Neural progenitor cell (in vitro differentiated cells): ENCODE data around the gene SLC46A3. TPM values are rescaled to one million over a fixed set of nuclear protein-coding genes. Genes with fewer than 3 reads are reported as not detected.
"Not testable (repeated sequence)": the region's sequence is repeated elsewhere in the genome, so short reads cannot be mapped to it uniquely, and the experiment has no call there.

Source experiments
- DNase-seq: peaks from one replicate; pipeline ENCODE4 v3.0.0-alpha.2; 2016; ENCODE audit warnings: low spot score
- H2AFZ ChIP-seq: fragments of 200-600 bp; sonication (generic); replicated peaks from 2 replicates; pipeline ENCODE4 v1.6.1; 2016; ENCODE audit warnings: antibody characterized with exemption
- H3F3A ChIP-seq: fragments of 200-600 bp; sonication (generic); 2 replicates; pipeline ENCODE4 v1.6.1; 2016; ENCODE audit warnings: antibody characterized with exemption, low read depth
- H3K27ac ChIP-seq: fragments of 200-600 bp; sonication (generic); 2 replicates; pipeline ENCODE4 v1.5.1; 2016; ENCODE audit warnings: mild to moderate bottlenecking
- H3K27me3 ChIP-seq: fragments of 200-600 bp; sonication (generic); 2 replicates; pipeline ENCODE4 v1.6.1; 2016; ENCODE audit warnings: mild to moderate bottlenecking, moderate library complexity
- H3K36me3 ChIP-seq: fragments of 200-600 bp; sonication (generic); 2 replicates; pipeline ENCODE4 v1.5.1; 2016
- H3K4me1 ChIP-seq: fragments of 200-600 bp; sonication (generic); 2 replicates; pipeline ENCODE4 v1.6.1; 2016; ENCODE audit warnings: mixed run types
- H3K4me2 ChIP-seq: fragments of 200-600 bp; sonication (generic); 2 replicates; pipeline ENCODE4 v1.6.1; 2016
- H3K4me3 ChIP-seq: fragments of 200-600 bp; sonication (generic); 2 replicates; pipeline ENCODE4 v1.5.1; 2016
- H3K79me2 ChIP-seq: fragments of 200-600 bp; sonication (generic); 2 replicates; pipeline ENCODE4 v1.6.1; 2016; ENCODE audit warnings: low read depth
- H3K9ac ChIP-seq: fragments of 200-600 bp; sonication (generic); 2 replicates; pipeline ENCODE4 v1.6.1; 2016
- H3K9me3 ChIP-seq: fragments of 200-600 bp; sonication (generic); 2 replicates; pipeline ENCODE4 v1.5.1; 2016; ENCODE audit warnings: low read depth
- H4K20me1 ChIP-seq: fragments of 200-600 bp; sonication (generic); 2 replicates; pipeline ENCODE4 v1.6.1; 2016; ENCODE audit warnings: low read depth
- H3K27ac Mint-ChIP-seq: 3 replicates; pipeline ENCODE4 v1.8.0; 2021; ENCODE audit warnings: mixed read lengths
- H3K27me3 Mint-ChIP-seq: 2 replicates; pipeline ENCODE4 v1.8.0; 2022; ENCODE audit warnings: low read depth, mild to moderate bottlenecking, inconsistent platforms, moderate library complexity, mixed read lengths; ENCODE audit not compliant: insufficient read depth
- H3K36me3 Mint-ChIP-seq: 3 replicates; pipeline ENCODE4 v1.8.0; 2021; ENCODE audit warnings: mixed read lengths
- H3K4me1 Mint-ChIP-seq: 3 replicates; pipeline ENCODE4 v1.8.0; 2021; ENCODE audit warnings: mixed read lengths
- H3K4me3 Mint-ChIP-seq: 3 replicates; pipeline ENCODE4 v1.8.0; 2021; ENCODE audit warnings: mild to moderate bottlenecking, moderate library complexity, mixed read lengths
- H3K9me3 Mint-ChIP-seq: 3 replicates; pipeline ENCODE4 v1.8.0; 2020; ENCODE audit warnings: mixed read lengths
- EZH2 ChIP-seq: fragments of 200-600 bp; sonication (generic); IDR thresholded peaks from 2 replicates; pipeline ENCODE4 v1.6.1; 2017; ENCODE audit warnings: antibody characterized with exemption, mild to moderate bottlenecking, moderate library complexity
- EZH2phosphoT487 ChIP-seq: fragments of 200-600 bp; sonication (generic); IDR thresholded peaks from 2 replicates; pipeline ENCODE4 v1.6.1; 2017; ENCODE audit warnings: antibody characterized with exemption
- total RNA-seq: library from RNA; depleted of rRNA; stranded (reverse); fragments of >200 nt; gene quantifications from 2 replicates; pipeline ENCODE4 v1.2.3, GENCODE V29; 2015; ENCODE audit warnings: low replicate concordance
- TF ChIP-seq, protein P1 (sequence below): fragments of 200-600 bp; sonication (generic); IDR thresholded peaks from 2 replicates; pipeline ENCODE4 v1.5.1; 2017; ENCODE audit warnings: antibody characterized with exemption, mild to moderate bottlenecking

SLC46A3 gene
- total RNA-seq, 1 donor from 2014 or later: not detected

DNA sequence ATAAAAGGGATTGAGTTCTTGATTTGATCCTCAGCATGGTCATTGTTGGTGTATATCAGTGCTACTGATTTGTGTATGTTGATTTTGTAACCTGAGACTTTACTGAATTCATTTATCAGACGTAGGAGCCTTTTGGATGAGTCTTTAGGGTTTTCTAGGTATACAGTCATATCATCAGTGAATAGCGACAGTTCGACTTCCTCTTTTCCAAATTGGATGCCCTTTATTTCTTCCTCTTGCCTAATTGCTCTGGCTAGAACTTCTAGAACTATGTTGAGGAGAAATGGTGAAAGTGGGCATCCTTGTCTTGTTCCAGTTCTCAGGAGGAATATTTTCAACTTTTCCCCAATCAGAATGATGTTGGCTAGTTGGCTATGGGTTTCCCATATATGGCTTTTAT, 32.9 kb downstream of the SLC46A3 start:
- no peaks in the 10 kb centered on the region for H3K9me3 ChIP-seq
- H3K27me3 ChIP-seq: no peaks in the 10 kb centered on the region
- no peak for TF ChIP-seq EZH2phosphoT487
- TF ChIP-seq EZH2: no peak
- Mint-ChIP-seq H3K27me3 (no peaks in the 10 kb centered on the region), H3K9me3 (peaks cover 13% of the 10 kb centered on the region), H3K36me3 (no peaks in the 10 kb centered on the region), H3K27ac (no peak overlapping the region), H3K4me3 (no peak overlapping the region), H3K4me1 (no peaks in the 10 kb centered on the region)
- H3F3A ChIP-seq: no peaks in the 10 kb centered on the region
- no peak overlapping the region for H3K27ac ChIP-seq
- DNase-seq: no peak
- no peaks in the 10 kb centered on the region for H4K20me1 ChIP-seq
- H3K9ac ChIP-seq: no peak overlapping the region
- H3K36me3 ChIP-seq: no peaks in the 10 kb centered on the region
- no peak overlapping the region for H2AFZ ChIP-seq
- H3K4me3 ChIP-seq: no peak overlapping the region
- H3K4me1 ChIP-seq: no peaks in the 10 kb centered on the region
- no peak overlapping the region for H3K4me2 ChIP-seq
- H3K79me2 ChIP-seq: no peaks in the 10 kb centered on the region

DNA sequence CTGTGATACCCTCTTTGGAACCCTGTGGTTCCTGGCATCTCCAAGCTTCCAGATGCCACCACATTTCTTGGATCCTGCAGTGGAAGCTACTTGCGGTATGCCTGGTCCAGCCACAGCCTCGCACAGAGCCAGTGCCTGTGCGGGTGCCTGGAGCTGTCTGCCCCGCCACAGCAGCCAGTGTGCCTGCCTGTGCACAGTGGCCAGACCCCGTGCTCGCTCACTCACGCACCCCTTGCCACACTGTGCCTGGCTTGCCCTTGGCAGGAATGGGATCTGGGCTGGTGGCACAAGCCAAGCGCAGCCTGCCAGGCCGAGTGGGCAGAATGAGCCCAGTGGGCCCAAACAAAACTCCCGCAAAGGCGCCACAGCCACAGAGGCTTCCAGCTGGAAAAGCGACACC, 33.7 kb downstream of the SLC46A3 start:
- no peak overlapping the region for H3K27ac ChIP-seq
- no peak for DNase-seq
- H3K27me3 ChIP-seq: no peaks in the 10 kb centered on the region
- TF ChIP-seq, protein P1, sequence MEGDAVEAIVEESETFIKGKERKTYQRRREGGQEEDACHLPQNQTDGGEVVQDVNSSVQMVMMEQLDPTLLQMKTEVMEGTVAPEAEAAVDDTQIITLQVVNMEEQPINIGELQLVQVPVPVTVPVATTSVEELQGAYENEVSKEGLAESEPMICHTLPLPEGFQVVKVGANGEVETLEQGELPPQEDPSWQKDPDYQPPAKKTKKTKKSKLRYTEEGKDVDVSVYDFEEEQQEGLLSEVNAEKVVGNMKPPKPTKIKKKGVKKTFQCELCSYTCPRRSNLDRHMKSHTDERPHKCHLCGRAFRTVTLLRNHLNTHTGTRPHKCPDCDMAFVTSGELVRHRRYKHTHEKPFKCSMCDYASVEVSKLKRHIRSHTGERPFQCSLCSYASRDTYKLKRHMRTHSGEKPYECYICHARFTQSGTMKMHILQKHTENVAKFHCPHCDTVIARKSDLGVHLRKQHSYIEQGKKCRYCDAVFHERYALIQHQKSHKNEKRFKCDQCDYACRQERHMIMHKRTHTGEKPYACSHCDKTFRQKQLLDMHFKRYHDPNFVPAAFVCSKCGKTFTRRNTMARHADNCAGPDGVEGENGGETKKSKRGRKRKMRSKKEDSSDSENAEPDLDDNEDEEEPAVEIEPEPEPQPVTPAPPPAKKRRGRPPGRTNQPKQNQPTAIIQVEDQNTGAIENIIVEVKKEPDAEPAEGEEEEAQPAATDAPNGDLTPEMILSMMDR: no peak
- TF ChIP-seq EZH2phosphoT487 (no peak), EZH2 (no peak)
- H3K36me3 ChIP-seq: no peaks in the 10 kb centered on the region
- Mint-ChIP-seq H3K27ac (no peak overlapping the region), H3K4me1 (no peaks in the 10 kb centered on the region), H3K36me3 (no peaks in the 10 kb centered on the region), H3K4me3 (no peak overlapping the region), H3K9me3 (peaks cover 13% of the 10 kb centered on the region), H3K27me3 (no peaks in the 10 kb centered on the region)
- peak overlapping the region; percentile 84 for H2AFZ ChIP-seq
- no peaks in the 10 kb centered on the region for H3K9me3 ChIP-seq
- H3K4me1 ChIP-seq: no peaks in the 10 kb centered on the region
- H3K9ac ChIP-seq: no peak overlapping the region
- H3K4me2 ChIP-seq: no peak overlapping the region
- H4K20me1 ChIP-seq: no peaks in the 10 kb centered on the region
- no peak overlapping the region for H3K4me3 ChIP-seq
- no peaks in the 10 kb centered on the region for H3K79me2 ChIP-seq
- peaks cover 2% of the 10 kb centered on the region for H3F3A ChIP-seq

DNA sequence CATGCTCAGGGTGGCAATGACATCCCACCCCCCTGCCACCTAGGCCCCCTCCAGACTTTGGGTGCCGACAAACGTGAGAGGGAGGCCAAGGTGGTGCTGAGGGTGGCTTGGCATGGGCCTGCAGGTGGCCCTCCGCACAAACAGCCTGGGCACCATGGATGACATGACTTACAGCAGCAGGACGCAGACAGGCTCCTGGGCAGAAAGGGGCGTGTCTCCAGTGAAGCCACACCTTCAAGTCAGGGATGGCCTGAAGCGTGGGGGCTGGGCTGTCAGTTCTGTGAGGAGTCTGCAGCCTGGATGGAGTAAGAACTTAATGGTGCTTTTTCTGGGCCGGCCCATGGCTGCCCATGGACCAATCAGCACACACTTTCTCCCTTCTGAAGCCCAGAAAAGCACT, 34.5 kb downstream of the SLC46A3 start:
- Histone ChIP-seq H4K20me1 (no peaks in the 10 kb centered on the region), H3K27ac (no peak overlapping the region), H3K9ac (no peak overlapping the region), H3K4me2 (no peak overlapping the region), H2AFZ (peak overlapping the region; percentile 84), H3K79me2 (no peaks in the 10 kb centered on the region), H3K27me3 (no peaks in the 10 kb centered on the region), H3K4me3 (no peak overlapping the region), H3F3A (peaks cover 8% of the 10 kb centered on the region), H3K4me1 (no peaks in the 10 kb centered on the region), H3K9me3 (no peaks in the 10 kb centered on the region), H3K36me3 (no peaks in the 10 kb centered on the region)
- DNase-seq: peak; percentile 77
- TF ChIP-seq EZH2phosphoT487 (no peak), EZH2 (no peak)
- TF ChIP-seq, protein P1: no peak
- Mint-ChIP-seq H3K4me1 (no peaks in the 10 kb centered on the region), H3K4me3 (no peak overlapping the region), H3K27me3 (no peaks in the 10 kb centered on the region), H3K27ac (no peak overlapping the region), H3K36me3 (no peaks in the 10 kb centered on the region), H3K9me3 (peaks cover 7% of the 10 kb centered on the region)

DNA sequence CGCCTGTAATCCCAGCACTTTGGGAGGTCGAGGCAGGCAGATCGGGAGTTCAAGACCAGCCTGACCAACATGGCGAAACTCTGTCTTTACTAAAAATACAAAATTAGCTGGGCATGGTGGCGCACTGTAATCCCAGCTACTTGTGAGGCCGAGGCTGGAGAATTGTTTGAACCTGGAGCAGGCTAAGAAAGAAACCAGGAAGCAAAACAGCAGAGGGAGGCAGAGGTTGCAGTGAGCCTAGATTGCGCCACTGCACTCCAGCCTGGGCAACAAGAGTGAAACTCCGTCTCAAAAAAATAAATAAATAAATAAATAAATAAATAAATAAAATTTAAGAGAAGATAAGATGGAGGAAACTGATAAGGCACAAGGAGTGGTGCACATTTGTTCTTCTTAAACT, 35.6 kb downstream of the SLC46A3 start:
- H4K20me1 ChIP-seq, H3K9ac ChIP-seq, H3K27me3 ChIP-seq, H3F3A ChIP-seq, H3K9me3 ChIP-seq, H3K27ac ChIP-seq, H3K9me3 Mint-ChIP-seq, H3K36me3 Mint-ChIP-seq, H3K4me1 Mint-ChIP-seq, H3K4me3 Mint-ChIP-seq, H3K27me3 Mint-ChIP-seq, DNase-seq, H3K4me2 ChIP-seq, H3K4me1 ChIP-seq, H3K4me3 ChIP-seq, H3K79me2 ChIP-seq, H3K27ac Mint-ChIP-seq, H2AFZ ChIP-seq, H3K36me3 ChIP-seq: not testable (repeated sequence)
